A549 treated with DMSO at 1 μM for 4 hours (cell line): ENCODE data around the gene PSMD6. TPM values are rescaled to one million over a fixed set of nuclear protein-coding genes. Genes with fewer than 3 reads are reported as not detected.

Source experiments
- total RNA-seq: library from RNA; stranded (reverse); fragments of 200-300 nt; extraction: Qiagen RNA extraction; gene quantifications from 5 replicates; pipeline ENCODE4 v1.2.3, GENCODE V29; 2022; ENCODE audit warnings: low read depth

PSMD6 gene
- 76.8 to 85.2 TPM (median 78.5 TPM) in 5 replicates for total RNA-seq

DNA sequence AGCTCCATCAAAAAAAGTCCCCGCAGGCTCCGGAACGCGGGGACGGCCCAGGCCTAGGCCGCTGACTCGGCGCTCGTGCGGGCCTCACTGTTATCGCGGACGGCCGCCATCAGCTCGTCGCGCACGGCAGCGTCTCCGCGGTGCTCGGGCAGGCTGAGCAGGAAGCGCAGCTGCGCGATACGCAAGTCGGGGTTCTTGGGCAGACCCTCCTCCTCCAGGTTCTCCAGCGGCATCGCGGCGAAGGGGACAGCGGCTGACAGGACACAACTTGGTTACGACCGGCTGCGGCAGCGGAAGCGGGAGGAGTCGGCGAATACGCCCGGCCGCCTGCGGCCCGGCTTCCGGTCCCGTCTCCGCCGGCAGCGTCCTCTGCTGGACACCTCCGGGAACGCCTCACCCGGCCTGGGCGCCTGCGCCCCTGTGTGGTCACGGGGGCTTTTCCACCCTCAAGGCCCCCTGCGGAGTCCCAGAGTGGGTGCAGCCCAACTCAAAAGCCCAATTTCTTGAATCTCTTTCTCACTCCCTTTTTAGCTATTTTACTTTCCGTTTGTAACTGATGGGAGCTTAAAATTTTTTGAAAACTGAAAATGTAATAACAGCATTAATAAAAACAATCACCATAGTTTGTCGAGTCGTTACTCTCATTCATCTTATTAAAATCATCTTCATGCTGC lies at the start of gene PSMD6:
PSMD6 (minus strand) TSS at position 308 of the 674 bp plus-strand sequence; CDS start at position 233, 75 bp downstream.

Other genes with a start within 250 kb of the PSMD6 start
- not detected in 5 replicates for gene C3orf49, start 204.2 kb downstream of the PSMD6 start, total RNA-seq
- gene THOC7, start 159.7 kb downstream of the PSMD6 start, total RNA-seq, result 56.9 to 67.6 TPM (median 61.1 TPM) in 5 replicates
- gene ATXN7, start 159.6 kb downstream of the PSMD6 start, total RNA-seq, result 4.1 to 6.2 TPM (median 5.5 TPM) in 5 replicates
- 0.79 TPM in 1 of 5 replicates, not detected in the others for gene SCAANT1, start 111.1 kb downstream of the PSMD6 start, total RNA-seq
- gene PRICKLE2, start 202.0 kb upstream of the PSMD6 start, total RNA-seq, result 2.4 to 2.8 TPM (median 2.7 TPM) in 5 replicates